ENCODE measurements around the gene KCTD16.

DNA sequence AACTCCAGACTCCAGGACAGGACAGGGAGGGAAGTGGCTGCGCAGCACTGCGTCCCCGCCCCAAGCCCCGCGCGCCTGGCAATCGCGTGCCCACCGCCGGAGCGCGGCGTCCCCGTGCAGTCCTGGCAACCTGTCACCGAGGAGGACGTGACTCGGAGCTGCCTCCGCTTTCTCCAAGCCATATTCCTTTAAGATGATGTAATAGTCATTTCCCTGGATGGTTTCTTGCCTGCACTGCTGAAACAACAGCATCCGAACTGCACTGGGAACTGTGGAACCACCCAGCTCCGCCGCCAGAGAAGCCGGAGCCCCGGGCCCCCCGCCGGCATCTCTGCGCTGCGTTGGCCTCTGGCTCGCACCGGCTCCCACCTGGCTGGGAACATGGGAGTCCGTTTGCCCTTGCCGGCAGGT is 34.5 kb downstream of the KCTD16 start:
- TF ChIP-seq, protein P1, sequence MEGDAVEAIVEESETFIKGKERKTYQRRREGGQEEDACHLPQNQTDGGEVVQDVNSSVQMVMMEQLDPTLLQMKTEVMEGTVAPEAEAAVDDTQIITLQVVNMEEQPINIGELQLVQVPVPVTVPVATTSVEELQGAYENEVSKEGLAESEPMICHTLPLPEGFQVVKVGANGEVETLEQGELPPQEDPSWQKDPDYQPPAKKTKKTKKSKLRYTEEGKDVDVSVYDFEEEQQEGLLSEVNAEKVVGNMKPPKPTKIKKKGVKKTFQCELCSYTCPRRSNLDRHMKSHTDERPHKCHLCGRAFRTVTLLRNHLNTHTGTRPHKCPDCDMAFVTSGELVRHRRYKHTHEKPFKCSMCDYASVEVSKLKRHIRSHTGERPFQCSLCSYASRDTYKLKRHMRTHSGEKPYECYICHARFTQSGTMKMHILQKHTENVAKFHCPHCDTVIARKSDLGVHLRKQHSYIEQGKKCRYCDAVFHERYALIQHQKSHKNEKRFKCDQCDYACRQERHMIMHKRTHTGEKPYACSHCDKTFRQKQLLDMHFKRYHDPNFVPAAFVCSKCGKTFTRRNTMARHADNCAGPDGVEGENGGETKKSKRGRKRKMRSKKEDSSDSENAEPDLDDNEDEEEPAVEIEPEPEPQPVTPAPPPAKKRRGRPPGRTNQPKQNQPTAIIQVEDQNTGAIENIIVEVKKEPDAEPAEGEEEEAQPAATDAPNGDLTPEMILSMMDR (IDR thresholded peaks at IDR 0.05; ENCODE audit: low read length), result no peak
- no peak for TF ChIP-seq EZH2 (optimal IDR thresholded peaks at IDR 0.05; ENCODE audit: low read depth, low read length)
- no peak for TF ChIP-seq EZH2phosphoT487 (IDR thresholded peaks at IDR 0.05; ENCODE audit: low read length)
